IPS DF 4.7 (cell line): Measurements from ENCODE around the gene YBX1.
"Not testable (repeated sequence)": the region's sequence is repeated elsewhere in the genome, so short reads cannot be mapped to it uniquely, and the experiment has no call there.

Experiments
- DNase-seq: peaks from one replicate; pipeline ENCODE4 v3.0.0-alpha.2; 2013; ENCODE audit warnings: low spot score; ENCODE audit errors: extremely low read depth

The YBX1 gene

GRCh38 chr1:42748021-42748420 lies 65.8 kb downstream of the YBX1 start:
- no peak for DNase-seq

- DNase-seq: no peak
Observed at GRCh38 chr1:42748461-42749410, 66.5 kb downstream of the YBX1 start.

- DNase-seq: no peak
Observed at GRCh38 chr1:42750041-42750440, 67.8 kb downstream of the YBX1 start.

- not testable (repeated sequence) for DNase-seq
Observed at GRCh38 chr1:42751511-42752070, 69.4 kb downstream of the YBX1 start.

- no peak for DNase-seq
Observed at GRCh38 chr1:42752284-42752683, 70.1 kb downstream of the YBX1 start.

GRCh38 chr1:42753070-42753469 lies 70.9 kb downstream of the YBX1 start:
- no peak for DNase-seq
